Stimulated activated CD8-positive, alpha-beta memory T cell treated with anti-CD3 and anti-CD28 coated beads, Interleukin-7, amount 100 ng/mL, for 4 hours (primary cell): Measurements from ENCODE around the gene ZFPM1.

ENCODE experiments used
- DNase-seq, 2 donors: peaks; one replicate each; pipeline ENCODE4 v3.0.0-alpha.2; 2020; ENCODE audit warnings: low read depth in 2 of 2

ZFPM1 gene

GRCh38 chr16:88537859-88538258 is 84.8 kb downstream of the ZFPM1 start:
- DNase-seq, result no peak

GRCh38 chr16:88538366-88539060 is 85.4 kb downstream of the ZFPM1 start:
- no peak for DNase-seq

GRCh38 chr16:88539261-88539651 is 86.2 kb downstream of the ZFPM1 start:
- DNase-seq, result no peak

DNA sequence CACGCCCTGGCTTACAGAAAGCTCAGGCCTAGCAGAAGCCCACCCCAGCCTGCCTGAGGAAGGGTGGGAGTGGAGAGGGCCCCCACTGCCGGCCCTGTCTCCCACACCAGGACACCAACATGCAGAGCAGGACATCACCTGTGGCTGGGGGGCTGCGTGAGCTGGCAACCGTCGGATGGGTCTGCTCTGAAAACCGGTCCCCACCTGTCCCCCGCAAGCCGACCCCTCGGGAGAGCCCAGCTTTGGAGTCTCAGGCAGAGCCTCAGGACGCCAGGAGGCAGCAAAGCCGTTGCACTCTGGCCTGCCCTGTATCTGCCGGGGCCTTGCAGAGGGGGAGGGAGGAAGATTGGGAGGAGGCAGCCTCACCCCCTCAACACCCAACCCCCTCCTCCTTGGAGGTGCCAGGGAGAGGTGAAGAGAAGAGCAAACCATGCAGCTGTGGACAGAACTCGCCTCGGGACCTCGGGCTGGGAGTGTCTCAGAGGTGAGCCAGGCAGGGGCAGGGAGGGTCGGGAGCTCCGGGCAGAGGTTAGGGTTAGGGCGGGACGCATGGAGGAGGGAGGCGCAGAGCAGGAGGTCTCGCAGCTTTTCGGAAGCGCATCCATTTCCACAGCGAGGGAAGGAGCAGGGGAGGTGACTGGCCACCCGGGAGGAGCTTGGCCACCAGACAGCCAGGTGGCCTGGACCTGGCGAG is 86.7 kb downstream of the ZFPM1 start:
- DNase-seq, result no peak

- DNase-seq, result no peak
These were observed 87.4 kb downstream of the ZFPM1 start for GRCh38 chr16:88540346-88540977.

DNA sequence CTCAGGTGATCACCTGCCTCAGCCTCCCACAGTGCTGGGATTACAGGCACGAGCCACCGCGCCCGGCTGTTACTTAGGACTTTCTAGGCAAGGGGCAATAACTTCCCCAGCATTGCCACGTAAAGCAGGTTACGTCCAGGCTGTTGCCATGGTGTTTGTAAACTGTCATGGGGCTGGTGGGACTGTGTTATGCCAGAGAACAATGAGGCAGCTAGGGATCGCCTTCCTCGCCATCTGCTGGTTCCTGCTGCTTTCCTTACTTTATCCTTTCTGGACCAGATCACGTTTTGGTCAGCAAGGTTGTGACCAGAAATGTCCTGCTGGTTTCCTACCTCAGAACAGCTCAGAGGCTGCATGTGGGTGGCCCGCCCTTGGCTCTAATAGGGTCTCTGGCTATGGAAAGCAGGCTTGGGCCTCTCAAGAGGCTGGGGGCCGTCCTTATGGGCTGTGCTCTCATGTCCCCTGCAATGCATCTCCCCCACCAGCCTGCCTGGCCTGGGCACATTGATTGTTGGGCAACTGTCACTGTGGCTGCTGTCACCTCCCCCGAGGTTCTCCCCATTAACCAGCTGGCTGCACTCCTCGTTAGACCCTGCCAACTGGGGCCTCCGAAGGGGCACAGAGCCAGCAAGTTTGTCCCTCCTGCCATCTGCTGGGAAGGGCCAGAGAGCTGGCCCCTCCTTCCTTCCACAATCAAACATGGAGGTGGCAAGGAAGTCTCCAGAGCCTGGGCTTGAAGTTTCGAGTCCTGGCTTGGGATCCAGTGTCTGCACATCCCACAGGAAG is 88.9 kb downstream of the ZFPM1 start:
- DNase-seq, result no peak

DNA sequence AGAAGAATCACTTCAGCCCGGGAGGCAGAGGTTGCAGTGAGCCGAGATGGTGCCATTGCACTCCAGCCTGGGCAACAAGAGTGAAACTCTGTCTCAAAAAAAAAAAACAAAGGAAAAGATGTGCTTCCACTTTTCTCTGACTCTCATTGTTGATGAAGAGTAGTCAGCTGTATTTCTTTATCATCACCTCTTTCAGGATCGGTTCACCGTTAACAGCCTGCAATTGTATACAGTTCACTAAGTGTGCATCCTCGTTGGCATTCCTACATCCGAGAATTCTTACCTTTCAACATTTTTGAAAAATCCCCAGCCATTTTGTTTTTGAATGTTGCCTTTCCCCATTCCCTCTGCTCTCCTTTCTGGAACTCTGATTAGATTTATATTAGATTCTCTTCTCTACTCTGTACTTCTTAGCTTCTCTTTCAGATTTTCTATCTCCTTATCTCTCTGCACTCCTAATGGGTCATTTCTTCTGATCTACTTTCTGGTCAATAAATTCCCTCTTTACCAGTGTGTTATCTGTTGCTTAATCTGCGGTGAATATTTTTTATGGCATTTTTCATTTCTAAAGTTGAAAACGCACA is 90.2 kb downstream of the ZFPM1 start:
- DNase-seq, result no peak

- DNase-seq, result no peak
These were observed 92.7 kb downstream of the ZFPM1 start for GRCh38 chr16:88545781-88546180.

- DNase-seq, result no peak
These were observed 95.2 kb downstream of the ZFPM1 start for GRCh38 chr16:88548131-88548874.

DNA sequence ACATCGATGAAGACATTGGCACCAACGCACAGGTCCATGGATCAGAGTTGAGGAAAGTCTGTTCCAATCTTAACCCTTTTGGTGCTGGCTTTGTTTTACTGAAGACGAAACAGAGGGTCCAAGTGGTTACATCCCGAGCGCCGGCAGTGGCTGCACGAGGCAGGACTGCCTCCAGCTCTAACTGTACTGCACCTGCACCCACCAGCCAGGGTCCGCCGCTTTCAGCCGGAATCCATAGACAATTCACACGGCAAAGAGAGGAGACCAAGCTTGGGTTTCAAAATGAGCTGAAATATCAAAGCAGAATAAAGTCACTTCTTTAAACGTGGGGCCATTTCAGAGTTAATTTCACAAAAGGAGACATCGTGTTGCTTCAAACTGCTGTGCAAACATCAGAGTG is 95.9 kb downstream of the ZFPM1 start:
- DNase-seq, result no peak

DNA sequence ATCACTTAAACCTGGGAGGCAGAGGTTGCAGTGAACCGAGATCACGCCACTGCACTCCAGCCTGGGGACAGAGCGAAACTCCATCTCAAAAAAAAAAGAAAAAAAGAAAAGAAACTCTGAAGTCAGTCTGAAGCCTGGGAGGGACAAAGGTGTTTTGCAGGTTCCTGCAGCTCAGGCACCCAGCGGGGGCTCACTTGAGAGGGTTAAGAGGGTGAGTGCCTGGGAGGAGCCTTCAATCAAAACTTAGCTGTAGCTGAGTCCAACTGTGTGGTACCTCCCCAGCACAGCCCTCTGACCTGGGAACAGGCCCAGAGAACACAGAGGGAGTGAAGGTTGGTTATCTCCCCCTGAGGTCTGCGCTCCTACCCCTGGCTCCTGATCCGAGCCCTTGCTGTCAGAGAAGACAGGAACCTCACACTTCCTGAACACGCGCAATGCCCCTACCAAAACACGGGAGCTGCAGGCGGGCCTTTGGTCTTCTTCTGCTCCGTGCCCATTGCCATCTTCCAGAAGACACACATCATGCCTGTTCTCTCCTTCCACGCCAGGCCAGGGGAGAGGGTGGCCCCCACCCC is 96.7 kb downstream of the ZFPM1 start:
- DNase-seq, result no peak

GRCh38 chr16:88550246-88550661 is 97.2 kb downstream of the ZFPM1 start:
- DNase-seq, result no peak

- no peak for DNase-seq
These were observed 99.1 kb downstream of the ZFPM1 start for GRCh38 chr16:88552166-88552565.

GRCh38 chr16:88552815-88553214 is 99.7 kb downstream of the ZFPM1 start:
- DNase-seq, result no peak

DNA sequence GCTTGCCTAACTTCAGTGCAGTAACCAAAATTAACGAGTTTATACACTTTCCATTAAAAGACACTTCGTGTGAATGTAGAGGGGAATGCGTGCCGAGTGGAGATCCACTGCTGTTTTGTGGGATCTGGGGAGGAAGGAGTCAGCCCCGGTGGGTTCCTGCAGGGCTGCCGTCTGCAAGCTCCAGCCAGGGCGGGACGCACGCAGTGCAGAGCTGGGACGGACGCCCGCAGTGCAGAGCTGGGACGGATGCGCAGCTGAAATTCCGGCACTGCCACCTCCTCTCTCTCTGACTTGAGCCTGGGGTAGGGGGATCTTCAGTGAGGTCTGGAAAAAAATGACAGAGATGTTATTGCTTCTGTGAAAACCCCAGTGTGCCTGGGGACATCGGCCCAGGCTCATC is 100.7 kb downstream of the ZFPM1 start:
- DNase-seq, result no peak

DNA sequence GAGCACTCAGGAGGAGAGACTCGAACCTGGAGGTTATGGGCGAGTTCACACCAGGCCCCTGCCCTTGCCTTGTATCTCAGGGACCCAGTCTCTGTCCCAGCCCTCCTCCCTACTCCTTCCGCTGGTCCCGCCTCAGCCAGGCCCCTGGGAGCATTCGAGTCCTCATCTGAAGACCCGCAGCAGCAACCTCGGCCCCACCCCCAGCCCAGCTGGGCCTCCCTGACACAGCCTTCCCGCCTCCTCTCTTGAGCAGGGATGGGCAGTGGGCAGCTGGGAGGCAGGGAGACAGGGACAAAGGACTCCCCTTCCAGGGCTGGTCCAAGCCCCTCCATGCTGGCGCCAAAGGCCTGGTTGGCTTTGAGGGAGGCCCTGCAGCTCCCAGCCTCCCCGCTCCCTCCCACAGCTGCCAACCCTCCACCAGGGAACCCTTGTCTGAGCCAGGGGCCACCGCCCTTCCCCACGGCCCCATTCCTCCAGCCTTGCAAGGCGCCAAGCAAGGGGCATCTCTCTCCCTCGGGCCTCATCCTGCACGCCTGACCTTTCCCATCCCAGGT is 101.7 kb downstream of the ZFPM1 start:
- DNase-seq, result no peak

GRCh38 chr16:88556294-88556988 is 103.4 kb downstream of the ZFPM1 start:
- DNase-seq, result no peak

GRCh38 chr16:88558457-88559442 is 105.7 kb downstream of the ZFPM1 start:
- no peak for DNase-seq
